DMS79 treated with DMSO at 0.1 percent for 48 hours (cell line): ENCODE measurements around the gene SPATA16.
A peak's percentile ranks its signal among the peaks of the same experiment; 100 is the strongest.
"Not testable (repeated sequence)": the region's sequence is repeated elsewhere in the genome, so short reads cannot be mapped to it uniquely, and the experiment has no call there.

Source experiments
- DNase-seq: peaks from one replicate; lab custom pipeline; 2025; lab: John Stamatoyannopoulos, UW

The SPATA16 gene

DNA sequence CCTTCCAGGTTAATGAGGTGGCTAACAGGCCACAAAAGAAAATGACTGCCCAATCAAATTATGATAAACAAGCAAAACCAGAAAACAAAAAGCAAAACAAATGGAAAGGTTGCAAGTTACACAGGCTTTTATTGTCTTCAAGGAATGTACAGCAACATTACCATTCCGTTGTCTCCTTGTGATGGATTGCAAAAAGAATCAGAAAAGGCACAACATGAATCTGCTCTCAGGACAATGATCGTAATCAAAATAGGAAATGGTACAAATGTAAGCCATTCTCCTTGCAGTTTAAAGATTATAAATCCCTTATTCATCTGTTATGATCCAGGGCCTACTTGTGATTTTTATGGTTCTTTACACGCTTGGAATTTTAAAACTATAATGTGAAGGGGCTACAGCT is 264.7 kb downstream of the SPATA16 start:
- DNase-seq: no peak

DNA sequence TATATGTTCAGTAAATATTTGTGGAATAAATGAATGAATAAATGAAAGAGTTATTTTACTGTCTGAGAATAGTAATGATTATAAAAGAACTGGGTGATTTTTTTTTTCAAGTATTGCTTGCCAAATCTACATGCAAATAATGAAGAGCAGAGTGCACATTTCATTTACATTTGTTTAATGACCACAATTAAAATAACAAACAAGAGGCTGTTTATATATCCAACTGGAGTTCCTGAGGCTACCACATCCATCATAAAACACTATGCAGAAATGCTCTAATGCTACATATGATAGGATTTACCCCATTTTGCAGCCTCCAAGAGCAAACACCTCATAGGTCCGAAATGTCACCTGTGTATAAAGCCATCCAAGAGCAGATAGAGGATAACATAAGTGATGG is 266.0 kb downstream of the SPATA16 start:
- DNase-seq: no peak

DNA sequence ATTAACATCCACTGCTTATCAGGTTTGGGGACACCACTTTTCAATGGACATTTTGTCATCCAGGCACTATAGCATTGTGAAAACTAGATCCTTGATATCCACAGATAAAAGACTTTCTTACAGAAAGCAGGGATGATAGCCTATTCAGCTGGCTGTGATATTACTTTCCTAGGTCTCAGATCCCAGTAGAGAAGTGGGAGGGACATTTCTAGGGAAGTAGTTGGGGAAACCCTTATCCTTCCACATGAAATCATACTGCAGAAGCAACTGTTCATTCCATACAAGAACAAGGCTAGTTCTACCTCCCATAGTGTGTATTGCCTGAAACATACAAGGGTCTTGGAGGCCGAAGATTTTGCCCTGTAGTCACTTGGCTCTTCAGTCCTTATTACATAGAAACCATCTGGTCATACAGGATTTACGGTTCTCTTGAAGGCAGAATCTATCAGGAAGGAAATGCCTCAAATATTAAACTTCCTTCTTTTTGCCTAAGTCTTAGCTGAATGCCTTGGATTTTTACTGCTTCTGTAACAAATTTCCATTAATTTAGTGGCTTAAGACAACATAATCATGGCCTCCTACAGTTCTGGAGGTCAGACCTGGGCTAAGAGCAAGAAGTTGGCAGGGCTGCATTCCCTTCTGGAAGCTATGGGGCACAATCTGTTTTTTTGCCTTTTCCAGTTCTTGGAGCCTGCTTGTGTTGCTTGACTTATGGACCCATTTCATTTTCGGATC is 271.1 kb downstream of the SPATA16 start:
- DNase-seq: no peak

DNA sequence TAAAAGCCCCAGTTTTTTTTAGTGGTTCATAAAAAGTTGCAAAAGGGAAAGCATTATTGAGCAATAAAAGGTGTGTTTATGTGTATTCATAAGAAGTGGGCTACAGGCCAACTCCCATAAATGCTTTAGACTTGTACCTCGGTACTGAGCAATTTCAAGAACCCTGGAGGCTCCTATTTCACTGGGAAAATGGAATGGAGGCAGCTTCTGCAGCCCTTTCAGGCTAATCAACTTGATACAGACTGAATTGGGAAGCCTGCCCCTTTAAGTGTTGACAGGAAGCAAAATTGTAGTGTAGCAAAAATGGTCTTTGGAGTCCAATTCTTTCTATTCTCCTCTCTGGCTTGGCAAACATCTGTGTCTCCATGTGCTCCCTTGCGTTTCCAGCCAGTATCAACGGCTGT is 271.7 kb downstream of the SPATA16 start:
- peak; percentile 90 for DNase-seq

DNA sequence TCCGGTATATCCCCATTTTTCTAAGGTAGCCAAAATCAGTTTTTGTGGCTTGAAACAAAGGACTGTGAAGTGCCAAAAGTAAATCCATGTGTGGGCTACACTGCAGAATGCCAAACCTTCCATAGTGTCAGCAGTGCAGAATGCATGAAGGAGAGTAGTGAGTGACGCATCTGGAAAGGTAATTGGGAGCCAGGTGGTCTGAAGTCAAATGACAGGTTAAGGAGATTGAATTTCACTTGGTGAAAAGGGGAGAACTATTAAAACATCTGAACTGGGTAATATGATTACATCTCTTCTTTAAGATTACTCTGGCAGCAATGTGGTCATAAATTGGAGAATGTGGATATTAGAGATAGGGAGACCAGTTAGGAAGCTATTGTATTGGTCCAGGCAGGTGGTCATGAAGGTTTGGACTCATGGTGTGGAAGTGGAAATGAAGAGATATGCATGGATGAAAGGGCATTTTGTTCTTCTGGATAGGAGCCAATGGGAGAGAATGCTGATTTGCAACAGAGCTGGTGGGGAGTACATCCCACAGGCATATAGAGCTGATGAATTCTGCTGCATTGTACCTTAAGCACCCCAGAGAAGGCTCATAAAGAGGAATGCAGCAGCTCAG is 272.3 kb downstream of the SPATA16 start:
- peak; percentile 98 for DNase-seq

DNA sequence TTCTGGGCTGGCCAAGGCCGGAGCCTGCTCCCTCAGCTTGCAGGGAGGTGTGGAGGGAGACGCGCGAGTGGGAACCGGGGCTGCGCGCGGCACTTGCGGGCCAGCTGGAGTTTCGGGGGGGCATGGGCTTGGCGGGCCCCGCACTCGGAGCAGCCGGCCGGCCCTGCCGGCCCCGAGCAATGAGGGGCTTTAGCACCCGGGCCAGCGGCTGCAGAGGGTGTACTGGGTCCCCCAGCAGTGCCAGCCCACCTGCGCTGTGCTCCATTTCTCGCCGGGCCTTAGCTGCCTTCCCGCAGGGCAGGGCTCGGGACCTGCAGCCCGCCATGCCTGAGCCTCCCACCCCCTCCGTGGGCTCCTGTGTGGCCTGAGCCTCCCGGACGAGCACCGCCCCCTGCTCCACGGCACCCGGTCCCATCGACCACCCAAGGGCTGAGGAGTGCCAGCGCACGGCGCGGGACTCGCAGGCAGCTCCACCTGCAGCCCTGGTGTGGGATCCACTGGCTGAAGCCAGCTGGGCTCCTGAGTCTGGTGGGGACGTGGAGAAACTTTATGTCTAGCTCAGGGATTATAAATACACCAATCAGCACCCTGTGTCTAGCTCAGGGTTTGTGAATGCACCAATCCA is 274.2 kb downstream of the SPATA16 start:
- DNase-seq: not testable (repeated sequence)

DNA sequence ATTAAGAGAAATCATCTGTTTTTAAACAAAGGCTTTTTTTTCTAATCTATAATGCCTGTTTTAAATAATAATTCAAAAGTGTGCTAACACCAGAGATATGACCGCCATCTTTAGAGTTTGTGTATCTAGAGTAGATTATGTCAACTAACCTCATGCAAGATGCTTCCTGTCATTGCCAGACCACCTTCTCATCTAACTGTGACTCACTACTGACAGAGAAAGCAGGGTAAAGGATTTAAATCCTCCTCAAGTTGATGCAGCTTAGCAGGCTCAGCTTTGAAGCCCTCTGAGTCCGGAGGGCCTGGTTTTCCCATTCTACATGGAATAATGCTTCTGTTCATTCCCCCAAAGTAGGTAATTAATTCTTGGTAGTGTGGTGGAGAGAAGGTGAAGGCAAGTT is 282.0 kb downstream of the SPATA16 start:
- DNase-seq: no peak

DNA sequence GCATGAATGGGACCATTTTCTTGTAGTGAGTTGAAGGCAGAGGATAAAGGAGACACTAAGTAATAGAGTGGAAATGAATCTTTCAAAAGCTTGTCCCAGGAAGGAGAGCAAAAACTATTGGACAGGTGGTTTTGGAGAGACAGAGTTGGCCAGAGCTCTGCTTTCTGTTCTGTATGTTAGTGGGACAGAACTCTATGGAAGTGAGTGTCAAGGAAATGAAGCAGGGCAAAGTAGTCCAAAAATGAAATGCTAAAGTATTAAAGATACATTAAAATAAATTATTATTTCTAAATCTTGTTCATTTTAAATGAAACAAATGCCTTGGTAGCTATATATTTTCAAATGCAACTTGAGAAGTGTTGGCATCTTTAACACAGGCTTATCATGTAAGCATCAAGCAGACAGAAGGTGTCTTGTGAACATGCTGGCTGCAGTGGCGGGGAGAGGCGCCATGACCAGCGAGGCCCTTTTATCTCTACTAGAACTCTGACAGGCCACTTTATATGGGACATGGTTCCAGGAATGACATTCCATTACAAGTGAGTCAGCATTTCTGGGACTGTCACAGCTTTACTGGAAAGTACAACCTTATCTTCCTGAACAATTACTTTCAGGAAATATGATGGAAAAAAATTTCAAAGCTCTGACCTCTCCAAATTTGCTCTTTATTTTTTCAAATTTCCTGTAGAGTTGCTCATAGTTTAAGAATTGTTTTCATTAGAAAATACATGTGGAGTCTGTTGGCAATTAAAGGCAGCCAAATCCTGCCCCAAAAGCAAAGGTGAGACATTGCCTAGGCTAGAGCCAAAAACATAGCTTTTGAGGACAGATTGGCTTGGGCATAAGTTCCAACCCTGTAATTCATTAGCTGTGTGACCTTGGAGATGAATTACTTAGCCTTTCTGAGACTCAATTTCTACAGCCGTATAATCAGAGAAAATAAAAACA is 284.0 kb downstream of the SPATA16 start:
- DNase-seq: no peak

DNA sequence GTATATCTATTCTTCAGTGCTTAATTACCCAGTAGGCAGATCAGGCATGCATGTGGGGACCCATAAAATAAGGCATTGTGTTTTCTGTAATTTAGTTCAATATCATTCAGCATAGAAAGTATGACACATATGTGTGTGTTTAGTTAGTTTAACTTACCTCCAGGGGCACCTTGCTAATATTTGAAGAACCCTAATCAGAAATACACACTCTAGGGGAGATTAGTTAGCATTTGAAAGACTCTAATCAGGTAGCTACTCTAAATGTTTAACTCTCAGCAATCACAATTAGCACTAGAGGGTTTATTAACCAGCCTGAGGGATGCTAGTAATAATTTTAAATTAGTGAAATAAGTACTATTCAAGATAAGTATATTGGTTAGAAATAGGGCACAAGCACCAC is 286.0 kb downstream of the SPATA16 start:
- DNase-seq: no peak

DNA sequence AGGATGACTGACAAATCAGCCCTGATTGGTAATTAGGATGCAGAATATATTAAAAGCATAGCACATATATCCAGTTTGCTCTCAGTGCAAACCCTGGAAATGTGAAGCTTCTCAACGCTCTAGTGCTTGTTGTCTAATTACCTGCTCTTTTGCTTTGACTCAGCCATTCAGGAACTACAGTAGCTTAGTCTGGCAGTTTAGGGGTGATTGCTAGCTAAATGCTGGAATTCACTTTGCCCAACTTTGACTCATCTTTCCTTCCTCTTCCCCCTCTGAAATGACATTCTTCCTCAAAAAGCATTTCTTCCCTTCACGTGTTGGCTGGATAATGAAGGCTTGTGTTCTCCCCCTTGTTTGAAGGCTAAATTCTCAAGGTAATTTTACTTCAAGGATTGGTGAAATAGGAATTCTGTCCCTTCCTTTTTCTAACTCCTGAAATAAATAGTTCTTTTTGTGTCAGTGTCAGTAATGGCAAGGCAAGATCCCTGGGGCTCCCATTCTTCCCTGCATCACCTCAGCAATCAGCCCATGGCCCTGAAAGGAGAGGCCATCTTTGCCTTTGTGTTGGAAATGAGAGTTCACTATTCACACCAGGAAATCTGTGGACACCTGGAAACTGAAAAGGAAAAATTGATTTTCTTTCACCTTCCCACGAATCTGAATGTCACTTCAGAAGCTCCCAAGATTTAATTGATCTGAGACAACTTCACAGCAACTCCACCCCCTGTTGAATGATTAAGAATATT is 286.9 kb downstream of the SPATA16 start:
- DNase-seq: no peak

DNA sequence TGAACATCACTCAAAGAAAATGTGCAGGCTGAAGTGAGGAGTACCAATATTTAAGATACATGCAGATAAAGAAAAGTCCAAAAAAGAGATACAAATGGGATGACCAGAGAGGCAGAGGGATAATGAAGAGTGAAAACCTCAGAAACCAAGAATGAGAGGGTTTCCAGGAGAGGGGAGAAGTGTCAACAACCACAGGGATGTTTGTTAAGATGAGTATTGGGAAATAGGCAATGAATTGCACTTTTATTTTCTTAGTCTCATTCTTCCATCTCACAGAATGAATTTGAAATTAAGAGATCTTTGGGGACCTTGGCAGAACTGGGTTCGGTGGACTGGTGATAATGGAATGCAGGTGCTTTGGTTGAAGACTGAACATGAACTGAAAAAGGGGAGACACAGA is 288.0 kb downstream of the SPATA16 start:
- DNase-seq: no peak

DNA sequence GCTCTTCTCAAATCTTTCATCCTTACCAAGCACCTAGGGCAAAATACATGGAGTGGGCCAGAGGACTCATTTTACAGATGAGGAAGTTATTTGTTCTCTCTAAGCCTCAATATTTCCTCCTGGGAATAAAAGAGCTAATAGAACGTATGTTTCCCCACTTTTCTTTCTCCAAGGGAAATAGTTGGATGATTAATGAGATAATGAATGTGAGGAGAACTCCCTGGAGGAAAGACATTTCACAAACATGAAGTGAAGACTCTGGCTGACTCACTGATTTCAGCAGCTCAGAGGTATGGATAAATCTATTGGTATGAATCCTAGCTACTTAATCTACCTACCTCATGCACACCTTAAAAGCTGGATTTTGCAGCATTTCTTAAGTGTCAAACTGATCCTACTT is 292.1 kb downstream of the SPATA16 start:
- DNase-seq: no peak

DNA sequence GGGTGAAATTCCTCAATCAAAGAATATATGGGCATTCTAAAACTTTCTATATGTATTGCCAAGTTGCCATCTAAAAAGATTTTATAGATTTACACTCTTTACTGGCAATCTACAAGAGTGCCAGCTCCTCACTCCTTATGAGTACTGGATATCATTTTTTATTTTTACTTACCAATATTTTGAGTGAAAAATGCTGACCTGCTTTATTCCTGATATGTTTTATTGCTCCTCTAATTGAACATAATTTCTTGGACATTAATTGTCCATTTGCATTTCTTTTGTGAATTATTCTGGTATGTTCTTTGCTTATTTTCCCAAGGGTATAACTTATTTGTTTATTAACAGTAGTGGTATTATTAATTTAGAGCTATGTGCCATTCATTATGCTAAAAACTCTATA is 293.7 kb downstream of the SPATA16 start:
- no peak for DNase-seq

DNA sequence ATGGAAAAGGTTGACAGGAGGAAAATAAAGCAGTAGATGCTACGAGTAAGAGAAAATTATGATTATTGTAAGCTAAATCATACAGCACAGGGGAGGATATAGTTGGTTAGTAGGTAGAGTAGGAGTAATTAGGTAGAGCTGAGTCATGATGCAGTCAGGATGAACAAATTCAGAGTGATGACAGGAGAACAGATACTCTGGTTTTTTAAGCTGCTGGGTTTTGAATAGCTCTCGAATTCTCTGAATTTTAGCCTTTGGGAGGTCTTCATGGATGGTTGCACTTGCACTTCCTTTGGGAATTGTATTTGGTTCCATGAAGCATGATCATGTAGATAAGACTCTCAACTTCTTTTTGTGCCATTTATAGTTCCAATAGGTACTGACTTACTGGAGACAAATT is 294.3 kb downstream of the SPATA16 start:
- DNase-seq: no peak

DNA sequence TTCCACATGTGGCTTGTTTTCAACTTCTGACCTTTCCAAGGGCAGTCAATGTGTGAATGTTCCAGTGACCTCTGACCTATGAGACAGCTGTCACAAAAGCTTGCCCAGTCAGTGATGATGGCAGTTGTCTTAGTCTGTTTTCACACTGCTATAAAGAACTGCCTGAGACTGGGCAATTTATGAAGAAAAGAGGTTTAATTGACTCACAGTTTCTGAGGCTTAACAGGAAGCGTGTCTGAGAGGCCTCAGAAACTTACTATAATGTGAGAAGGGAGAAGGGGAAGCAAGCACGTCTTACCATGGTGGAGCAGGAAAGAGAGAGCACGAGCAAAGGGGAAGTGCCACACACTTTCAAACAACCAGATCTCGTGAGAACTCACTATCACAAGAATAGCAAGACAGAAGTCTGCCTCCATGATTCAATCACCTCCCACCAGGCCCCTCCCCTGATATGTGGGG is 294.9 kb downstream of the SPATA16 start:
- no peak for DNase-seq

DNA sequence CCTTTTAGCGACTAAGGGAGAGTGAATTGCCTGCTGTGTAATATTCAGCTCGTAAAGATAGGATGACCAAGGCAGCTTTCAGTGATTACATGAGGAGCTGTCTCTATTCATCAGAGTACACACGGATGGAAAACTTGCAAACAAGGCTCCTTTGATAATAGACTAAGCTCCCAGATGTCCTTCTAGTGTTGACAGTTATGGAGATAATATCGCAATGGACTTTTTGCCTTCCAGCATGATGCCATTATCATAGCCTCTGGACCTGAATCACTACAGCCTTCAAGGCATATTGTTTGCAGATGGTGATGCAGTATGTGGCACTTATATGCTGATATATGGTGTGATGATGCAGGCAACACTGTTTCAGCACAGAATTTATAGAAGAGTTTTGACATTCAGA is 296.6 kb downstream of the SPATA16 start:
- no peak for DNase-seq

DNA sequence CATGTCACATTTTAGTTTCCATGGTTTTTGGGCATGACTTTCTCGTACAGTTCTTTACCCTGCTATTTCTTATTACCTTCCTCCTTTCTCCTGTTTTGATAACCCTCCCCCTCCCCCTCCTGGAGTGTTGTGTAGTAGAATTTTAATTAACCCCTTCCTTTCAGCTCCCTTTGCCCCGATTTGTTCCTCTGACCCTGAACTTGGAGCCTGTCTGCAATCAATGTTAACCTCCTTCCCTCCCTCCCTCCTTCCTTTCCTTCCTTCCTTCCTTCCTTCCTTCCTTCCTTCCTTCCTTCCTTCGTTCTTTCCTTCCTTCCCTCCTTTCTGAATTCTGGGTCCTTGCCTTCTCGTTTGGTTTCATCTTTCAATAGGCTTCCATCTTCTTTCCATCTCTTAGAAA is 300.1 kb downstream of the SPATA16 start:
- no peak for DNase-seq

DNA sequence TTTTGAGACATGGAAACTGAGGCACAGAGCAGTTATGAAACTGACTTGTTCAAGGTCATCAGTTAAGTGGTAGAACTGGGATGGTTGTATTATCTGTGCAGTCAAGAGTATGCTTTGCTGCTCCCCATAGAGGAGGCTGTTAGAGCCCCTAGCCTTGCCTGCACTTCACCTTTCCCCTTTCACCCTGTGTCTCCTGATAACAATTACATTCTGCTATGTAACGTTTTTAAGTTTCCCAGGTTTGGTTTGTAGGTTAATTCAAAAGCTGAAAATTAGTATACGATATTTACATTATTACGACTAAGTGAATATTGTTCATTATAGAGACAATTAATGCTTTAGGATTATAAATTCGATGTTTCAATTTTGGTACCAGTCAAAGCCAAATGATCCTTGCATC is 300.6 kb downstream of the SPATA16 start:
- no peak for DNase-seq

DNA sequence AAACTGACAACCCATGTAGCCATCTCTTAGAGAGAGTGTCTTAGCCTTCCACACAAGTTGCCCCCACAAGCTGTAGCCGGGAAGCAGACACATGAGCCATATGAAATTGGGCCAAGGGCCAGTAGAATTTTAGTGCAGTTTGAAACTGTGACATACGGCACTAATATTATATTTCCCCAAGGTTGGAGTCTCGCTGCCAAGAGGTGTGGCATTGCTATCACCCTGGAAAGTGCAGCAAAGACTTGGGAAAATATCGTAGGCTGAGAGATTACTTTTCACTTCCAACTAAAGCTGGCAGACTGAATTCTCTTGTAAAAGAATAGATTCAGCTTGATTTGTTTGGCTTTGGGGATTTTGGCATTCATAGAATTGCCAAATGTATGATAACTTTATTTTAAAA is 301.4 kb downstream of the SPATA16 start:
- no peak for DNase-seq
